ENCODE results near the gene YTHDF1.

The YTHDF1 gene

GRCh38 chr20:63212792-63213191 lies 3.1 kb downstream of the YTHDF1 start (continued):
- TF ChIP-seq ZNF26 (tag by site-specific recombination; IDR thresholded peaks at IDR 0.05), result no peak
- no peak for TF ChIP-seq ZNF449 (tag by site-specific recombination; IDR thresholded peaks at IDR 0.05)
- TF ChIP-seq ZFP69B (tag by site-specific recombination; IDR thresholded peaks at IDR 0.05), result no peak
- TF ChIP-seq ZNF629 (tag by site-specific recombination; IDR thresholded peaks at IDR 0.05), result peak; percentile 84
- no peak for TF ChIP-seq ZNF37A (tag by site-specific recombination; IDR thresholded peaks at IDR 0.05)
- no peak for TF ChIP-seq ZNF350 (tag by site-specific recombination; IDR thresholded peaks at IDR 0.05)
- no peak for TF ChIP-seq ZEB2 (tag by site-specific recombination; IDR thresholded peaks at IDR 0.05)
- TF ChIP-seq ZNF555 (tag by site-specific recombination; conservative IDR thresholded peaks at IDR 0.05), result no peak
- no peak for TF ChIP-seq EGR2 (tag by site-specific recombination; IDR thresholded peaks at IDR 0.05; ENCODE audit: low read depth)
- no peak for TF ChIP-seq GLIS1 (tag by site-specific recombination; IDR thresholded peaks at IDR 0.05)
- TF ChIP-seq ZNF639 (tag by site-specific recombination; IDR thresholded peaks at IDR 0.05), result 0 out of 2 replicates have a peak, but pooled peaks have one; percentile 22
- TF ChIP-seq ZSCAN4 (tag by site-specific recombination; IDR thresholded peaks at IDR 0.05), result no peak
- no peak for TF ChIP-seq SP3 (tag by site-specific recombination; IDR thresholded peaks at IDR 0.05)
- no peak for TF ChIP-seq PBX3 (CRISPR knock-in tag; IDR thresholded peaks at IDR 0.05)
- 0 out of 2 replicates have a peak, but pooled peaks have one; percentile 21 for TF ChIP-seq ZNF366 (tag by site-specific recombination; conservative IDR thresholded peaks at IDR 0.05)
- TF ChIP-seq TCF7L2 (IDR thresholded peaks at IDR 0.05; ENCODE audit: borderline replicate concordance, low read depth, low read length), result no peak
- 0 out of 2 replicates have a peak, but pooled peaks have one; percentile 31 for TF ChIP-seq SP7 (tag by site-specific recombination; IDR thresholded peaks at IDR 0.05)

- H3K9me3 ChIP-seq (ENCODE audit: control insufficient read depth, insufficient read depth, low read depth, low read length), result no peaks in the 10 kb centered on the region
- no peak overlapping the region for H3K27ac ChIP-seq (ENCODE audit: extremely low read depth, low read depth, low read length)
- ChIA-PET POLR2A (interaction anchor here (0.8 kb wide), 1 partner anchor 58 kb away, joined by 3 read pairs; no protein-coding TSS in a partner anchor), CTCF (interaction anchor here (0.7 to 2.1 kb wide), 4 partner anchors 11 to 33 kb away, joined by 3 to 13 read pairs (median 6); no protein-coding TSS in a partner anchor)
- no peaks in the 10 kb centered on the region; the same call in 1 of the 2 replicates for H3K4me1 ChIP-seq (ENCODE audit: control insufficient read depth, insufficient read depth, low read length)
- no peak overlapping the region for H3K4me3 ChIP-seq (ENCODE audit: low read depth, low read length)
- H3K36me3 ChIP-seq (ENCODE audit: control insufficient read depth in 2 of 2, insufficient read depth in 1 of 2, low read length in 2 of 2), result peaks cover 13 to 77% of the 10 kb centered on the region in 2 experiments
- no peak for TF ChIP-seq ZNF121 (tag by site-specific recombination; IDR thresholded peaks at IDR 0.05)
- TF ChIP-seq ZNF280D (tag by site-specific recombination; IDR thresholded peaks at IDR 0.05), result no peak
- TF ChIP-seq ZBTB26 (tag by site-specific recombination; optimal IDR thresholded peaks at IDR 0.05), result no peak
- no peak for TF ChIP-seq ZNF138 (tag by site-specific recombination; IDR thresholded peaks at IDR 0.05; ENCODE audit: borderline replicate concordance)
- no peak for TF ChIP-seq ZFP3 (tag by site-specific recombination; IDR thresholded peaks at IDR 0.05; ENCODE audit: low read depth)
- no peak for TF ChIP-seq ZBTB20 (tag by site-specific recombination; IDR thresholded peaks at IDR 0.05)
- no peak for TF ChIP-seq SCRT1 (tag by site-specific recombination; IDR thresholded peaks at IDR 0.05; ENCODE audit: borderline replicate concordance)
- TF ChIP-seq ZBTB6 (tag by site-specific recombination; IDR thresholded peaks at IDR 0.05), result no peak
Measured at GRCh38 chr20:63212393-63212730, 3.6 kb downstream of the YTHDF1 start.
